ENCODE data around the gene CIB2.

CIB2 gene

GRCh38 chr15:78075490-78076230 lies 55.6 kb downstream of the CIB2 start (continued):
- TF ChIP-seq ZNF2 (tag by site-specific recombination; IDR thresholded peaks at IDR 0.05) (0 out of 2 replicates have a peak, but pooled peaks have one; percentile 54), ZNF843 (tag by site-specific recombination; IDR thresholded peaks at IDR 0.05) (no peak), ZNF629 (tag by site-specific recombination; IDR thresholded peaks at IDR 0.05) (peak; percentile 32; the same call in 1 of the 2 replicates), ZNF677 (tag by site-specific recombination; IDR thresholded peaks at IDR 0.05) (no peak), PRDM6 (tag by site-specific recombination; IDR thresholded peaks at IDR 0.05) (no peak), MZF1 (tag by site-specific recombination; IDR thresholded peaks at IDR 0.05; ENCODE audit: borderline replicate concordance) (no peak), ZNF596 (tag by site-specific recombination; IDR thresholded peaks at IDR 0.05) (0 out of 2 replicates have a peak, but pooled peaks have one; percentile 9), KLF7 (tag by site-specific recombination; IDR thresholded peaks at IDR 0.05; ENCODE audit: borderline replicate concordance) (no peak), ZNF530 (tag by site-specific recombination; IDR thresholded peaks at IDR 0.05; ENCODE audit: low read depth) (no peak), KLF8 (tag by site-specific recombination; IDR thresholded peaks at IDR 0.05) (peak; percentile 72; the same call in 1 of the 2 replicates), ZBTB48 (tag by site-specific recombination; IDR thresholded peaks at IDR 0.05) (peak; percentile 18; the same call in 1 of the 2 replicates), ZNF223 (tag by site-specific recombination; IDR thresholded peaks at IDR 0.05) (no peak), ZNF777 (tag by site-specific recombination; IDR thresholded peaks at IDR 0.05; ENCODE audit: borderline replicate concordance) (no peak), ZNF555 (tag by site-specific recombination; conservative IDR thresholded peaks at IDR 0.05) (no peak), ZIC2 (tag by site-specific recombination; IDR thresholded peaks at IDR 0.05) (no peak), ZBTB11 (tag by site-specific recombination; conservative IDR thresholded peaks at IDR 0.05; ENCODE audit: low read depth) (no peak), ZNF626 (tag by site-specific recombination; IDR thresholded peaks at IDR 0.05) (no peak), MYNN (tag by site-specific recombination; IDR thresholded peaks at IDR 0.05; ENCODE audit: borderline replicate concordance) (no peak), ZNF549 (tag by site-specific recombination; IDR thresholded peaks at IDR 0.05) (no peak), ZNF623 (tag by site-specific recombination; IDR thresholded peaks at IDR 0.05) (no peak), YY2 (tag by site-specific recombination; IDR thresholded peaks at IDR 0.05) (no peak), ZNF473 (tag by site-specific recombination; IDR thresholded peaks at IDR 0.05) (no peak), ZFP41 (tag by site-specific recombination; IDR thresholded peaks at IDR 0.05; ENCODE audit: borderline replicate concordance) (no peak), ZNF76 (tag by site-specific recombination; IDR thresholded peaks at IDR 0.05; ENCODE audit: borderline replicate concordance, low read depth) (no peak), ZNF514 (tag by site-specific recombination; IDR thresholded peaks at IDR 0.05) (no peak), ZNF239 (tag by site-specific recombination; IDR thresholded peaks at IDR 0.05) (no peak), ZNF518A (tag by site-specific recombination; conservative IDR thresholded peaks at IDR 0.05; ENCODE audit: low read depth) (no peak), INSM2 (tag by site-specific recombination; IDR thresholded peaks at IDR 0.05) (no peak)
